ENCODE results near the gene LAIR2.

DNA sequence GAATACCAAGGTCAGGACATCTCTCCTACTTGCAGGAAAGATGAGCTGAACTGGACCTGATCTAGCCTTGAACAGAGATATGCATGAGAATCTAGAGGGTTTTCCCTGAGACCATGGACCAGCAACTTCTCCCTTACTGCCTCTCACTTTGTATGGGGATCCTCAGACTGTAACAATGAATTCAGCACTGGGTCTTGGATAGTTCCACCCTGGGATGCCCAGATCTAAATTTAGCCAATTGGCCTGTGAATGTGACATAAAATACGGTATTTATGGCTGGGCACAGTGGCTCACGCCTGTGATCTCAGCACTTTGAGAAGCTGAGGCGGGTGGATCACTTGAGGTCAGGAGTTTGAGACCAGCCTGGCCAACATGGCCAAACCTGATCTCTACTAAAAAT lies 55.7 kb downstream of the LAIR2 start:
- TF ChIP-seq POLR2AphosphoS5 (IDR thresholded peaks at IDR 0.05; ENCODE audit: borderline replicate concordance, low read depth, low read length) (no peak), EZH2 (IDR thresholded peaks at IDR 0.05) (no peak)

All from SK-N-MC (cell line).